HCT116 (cell line): ENCODE measurements around the gene TECPR1. TPM values are rescaled to one million over a fixed set of nuclear protein-coding genes. Genes with fewer than 3 reads are reported as not detected.

Experiments used
- ATAC-seq: fragments of 200-7000 bp; cut with Tn5 transposase; 2 replicates; pipeline ENCODE4 v1.9.1; 2020; ENCODE audit warnings: mild to moderate bottlenecking, moderate library complexity
- BruUV-seq: library from RNA; stranded (reverse); fragments of 400-500 nt; replicated peaks from 2 replicates; lab custom pipeline; 2021; lab: Mats Ljungman, UMichigan
- CTCF ChIA-PET: fragments of 300-600 bp; sonication (Branson Sonifier 250); formaldehyde crosslinking; loops from one replicate; lab custom pipeline; 2021; ENCODE audit warnings: antibody characterized with exemption; lab: Charles Lee
- POLR2A ChIA-PET: fragments of 300-600, 350-600 bp; sonication (Branson Sonifier 250); formaldehyde crosslinking; loops from one replicate; lab custom pipeline; 2021; ENCODE audit warnings: antibody characterized with exemption; lab: Charles Lee
- RAD21 ChIA-PET, 2 experiments: fragments of 300-600 bp; sonication (Branson Sonifier 250); formaldehyde crosslinking; loops; one replicate each; lab custom pipeline; 2023; ENCODE audit warnings: low total read pairs in 2 of 2; ENCODE audit not compliant: uncharacterized antibody in 2 of 2, unreplicated experiment in 2 of 2, low non-redundant PET in 1 of 2; lab: Charles Lee
- DNase-seq: peaks from one replicate; pipeline ENCODE4 v3.0.0-alpha.2; 2010; ENCODE audit warnings: low read depth, low spot score
- H2AFZ ChIP-seq: fragments of 200-600 bp; shearing (Covaris generic), sonication (generic); 2 replicates; pipeline ENCODE4 v1.6.1; 2017; ENCODE audit warnings: low read depth, mixed run types, mixed read lengths, antibody characterized with exemption, low read length; ENCODE audit not compliant: poor library complexity, severe bottlenecking
- H3K27ac ChIP-seq: 2 replicates; pipeline ENCODE4 v1.5.1; 2012; ENCODE audit warnings: low read depth, low read length
- H3K27me3 ChIP-seq: fragments of 200-600 bp; sonication (generic); 2 replicates; pipeline ENCODE4 v1.6.1; 2016; ENCODE audit warnings: mixed run types, low read length, mixed read lengths; ENCODE audit not compliant: insufficient read depth
- H3K36me3 ChIP-seq, 2 experiments: fragments of 200-500 bp in 1 of 2; fragments of 200-600 bp in 1 of 2; sonication (Bioruptor generic) in 1 of 2; sonication (generic) in 1 of 2; 2 replicates each; pipeline versions ENCODE4 v1.5.1 to v1.6.1; 2014 to 2016; ENCODE audit warnings: low read length in 2 of 2, inconsistent platforms in 1 of 2, mixed read lengths in 1 of 2, mixed run types in 1 of 2; ENCODE audit not compliant: insufficient read depth in 2 of 2, control insufficient read depth in 1 of 2
- H3K4me1 ChIP-seq, 2 experiments: fragments of 200-600 bp in 1 of 2; sonication (generic) in 1 of 2; 2 replicates each; pipeline versions ENCODE4 v1.5.1 to v1.6.1; 2012 to 2017; ENCODE audit warnings: low read length in 2 of 2, inconsistent platforms in 1 of 2, mild to moderate bottlenecking in 1 of 2, mixed read lengths in 1 of 2, mixed run types in 1 of 2, moderate library complexity in 1 of 2; ENCODE audit not compliant: insufficient read depth in 2 of 2, control insufficient read depth in 1 of 2
- H3K4me2 ChIP-seq: fragments of 200-600 bp; sonication (generic); 2 replicates; pipeline ENCODE4 v1.6.1; 2017; ENCODE audit warnings: mixed run types, low read length, mixed read lengths
- H3K4me3 ChIP-seq, 2 experiments: fragments of 200-600 bp in 1 of 2; sonication (generic) in 1 of 2; replicated peaks in 1 of 2; 2 replicates each; pipeline ENCODE4 v1.5.1; 2011 to 2016; ENCODE audit warnings: low read length in 2 of 2, control low read depth in 1 of 2, low read depth in 1 of 2, mild to moderate bottlenecking in 1 of 2, mixed read lengths in 1 of 2, mixed run types in 1 of 2
- H3K79me2 ChIP-seq: fragments of 200-600 bp; sonication (generic); 2 replicates; pipeline ENCODE4 v1.6.1; 2017; ENCODE audit warnings: mild to moderate bottlenecking, mixed run types, low read length, moderate library complexity, mixed read lengths; ENCODE audit not compliant: insufficient read depth
- H3K9ac ChIP-seq: fragments of 200-600 bp; sonication (generic); 2 replicates; pipeline ENCODE4 v1.6.1; 2016; ENCODE audit warnings: low read length, mixed read lengths
- H3K9me2 ChIP-seq: fragments of 200-600 bp; sonication (generic), shearing (Covaris generic); 2 replicates; pipeline ENCODE4 v1.6.1; 2017; ENCODE audit warnings: mixed run types, mild to moderate bottlenecking, moderate library complexity; ENCODE audit not compliant: insufficient read depth
- H3K9me3 ChIP-seq, 2 experiments: fragments of 200-500 bp in 1 of 2; fragments of 200-600 bp in 1 of 2; sonication (Bioruptor generic) in 1 of 2; sonication (generic) in 1 of 2; 2 replicates each; pipeline ENCODE4 v1.6.1; 2014 to 2017; ENCODE audit warnings: low read length in 2 of 2, mixed read lengths in 2 of 2, inconsistent platforms in 1 of 2, low read depth in 1 of 2, mild to moderate bottlenecking in 1 of 2, mixed run types in 1 of 2, moderate library complexity in 1 of 2; ENCODE audit not compliant: control insufficient read depth in 1 of 2, insufficient read depth in 1 of 2
- H4K20me1 ChIP-seq: fragments of 200-600 bp; sonication (generic), shearing (Covaris generic); 2 replicates; pipeline ENCODE4 v1.6.1; 2017; ENCODE audit warnings: mixed run types, mild to moderate bottlenecking, moderate library complexity; ENCODE audit not compliant: insufficient read depth
- EGR1 ChIP-seq: IDR thresholded peaks from 2 replicates; pipeline ENCODE4 v1.6.1; 2012; ENCODE audit warnings: low read depth
- ELF1 ChIP-seq: IDR thresholded peaks from 2 replicates; pipeline ENCODE4 v1.6.1; 2012; ENCODE audit warnings: low read depth, borderline replicate concordance
- EZH2 ChIP-seq: fragments of 200-600 bp; sonication (generic); IDR thresholded peaks from 2 replicates; pipeline ENCODE4 v1.6.1; 2017; ENCODE audit warnings: antibody characterized with exemption, mixed run types
- EZH2phosphoT487 ChIP-seq: fragments of 200-600 bp; IDR thresholded peaks from 2 replicates; pipeline ENCODE4 v1.6.1; 2018; ENCODE audit warnings: antibody characterized with exemption, borderline replicate concordance
- FOSL1 ChIP-seq: IDR thresholded peaks from 2 replicates; pipeline ENCODE4 v1.6.1; 2012; ENCODE audit warnings: low read depth
- JUND ChIP-seq: IDR thresholded peaks from 2 replicates; pipeline ENCODE4 v1.6.1; 2012
- RAD21 ChIP-seq: IDR thresholded peaks from 2 replicates; pipeline ENCODE4 v1.6.1; 2012; ENCODE audit warnings: low read depth, mild to moderate bottlenecking
- SIN3A ChIP-seq: IDR thresholded peaks from 2 replicates; pipeline ENCODE4 v1.6.1; 2012; ENCODE audit warnings: low read depth
- SRF ChIP-seq: IDR thresholded peaks from 2 replicates; pipeline ENCODE4 v1.6.1; 2012; ENCODE audit warnings: low read depth
- TCF7L2 ChIP-seq: IDR thresholded peaks from 2 replicates; pipeline ENCODE4 v1.7.0; 2011; ENCODE audit warnings: borderline replicate concordance, inconsistent platforms; ENCODE audit not compliant: insufficient read depth, insufficient read length; ENCODE audit errors: extremely low read depth
- YY1 ChIP-seq: IDR thresholded peaks from 2 replicates; pipeline ENCODE4 v1.6.1; 2011; ENCODE audit warnings: low read length, low read depth, moderate library complexity, mild to moderate bottlenecking; ENCODE audit not compliant: insufficient replicate concordance; ENCODE audit errors: extremely low read depth
- ZNF274 ChIP-seq: fragments of 200-500 bp; sonication (Bioruptor generic); IDR thresholded peaks from 2 replicates; pipeline ENCODE4 v1.6.1; 2014; ENCODE audit warnings: mild to moderate bottlenecking, low read depth, low read length, inconsistent platforms
- intact Hi-C: fragments of 100-400 bp; cut with micrococcal nuclease; formaldehyde crosslinking; loops from 2 replicates; pipeline ENCODE4 v1.10.0; 2022
- total RNA-seq: library from RNA; stranded (reverse); gene quantifications from one replicate; pipeline ENCODE4 v1.2.1, GENCODE V29; 2021; ENCODE audit not compliant: unreplicated experiment
- TF ChIP-seq, protein P1 (sequence below), 3 experiments: fragments of 200-600 bp in 1 of 3; sonication (generic) in 1 of 3; IDR thresholded peaks in 2 of 3; conservative IDR thresholded peaks in 1 of 3; 2 replicates each; pipeline ENCODE4 v1.5.1; 2012 to 2017; ENCODE audit warnings: low read depth in 2 of 3, low read length in 2 of 3, antibody characterized with exemption in 1 of 3, borderline replicate concordance in 1 of 3, control low read depth in 1 of 3, mild to moderate bottlenecking in 1 of 3, mixed read lengths in 1 of 3, mixed run types in 1 of 3, moderate library complexity in 1 of 3; ENCODE audit not compliant: insufficient read depth in 1 of 3
- TF ChIP-seq, protein P2 (sequence below): IDR thresholded peaks from 2 replicates; pipeline ENCODE4 v1.6.1; 2012

The TECPR1 gene
- total RNA-seq, 1 experiment from 2014 or later = 19.9 TPM

DNA sequence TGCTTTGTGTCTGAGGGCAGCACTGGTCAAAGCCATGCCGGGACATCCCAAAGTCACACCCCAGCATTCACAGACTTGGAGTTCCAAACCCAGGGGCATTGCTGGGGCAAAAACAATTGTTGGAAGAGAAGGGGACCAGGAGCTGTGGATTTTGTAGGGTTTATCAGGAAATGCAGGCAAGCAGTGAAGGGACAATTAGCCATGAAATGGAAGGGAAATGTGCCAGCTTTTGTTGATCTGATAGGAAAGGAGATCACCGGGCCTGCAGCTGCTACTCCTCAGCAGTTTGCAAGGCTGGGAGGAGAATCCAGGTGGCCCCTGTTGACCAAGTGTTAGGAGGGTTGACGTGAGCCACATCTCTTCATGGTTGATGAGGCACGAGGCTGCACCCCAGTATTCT lies 26.9 kb upstream of the TECPR1 start:
- intact Hi-C loops = no loop called here
- Histone ChIP-seq H4K20me1 (no peaks in the 10 kb centered on the region), H2AFZ (no peak overlapping the region), H3K79me2 (peaks cover 21% of the 10 kb centered on the region), H3K9ac (no peak overlapping the region), H3K4me2 (no peak overlapping the region), H3K27me3 (no peaks in the 10 kb centered on the region), H3K27ac (no peak overlapping the region), H3K9me3 (no peaks in the 10 kb centered on the region), H3K9me2 (no peaks in the 10 kb centered on the region), H3K36me3 (no peaks in the 10 kb centered on the region), H3K4me1 (peaks cover 16 to 38% of the 10 kb centered on the region in 2 experiments), H3K4me3 (no peak overlapping the region)
- ChIA-PET CTCF (no interaction called here), RAD21 (no interaction called here), POLR2A (no interaction called here)
- TF ChIP-seq SIN3A (no peak), EZH2 (no peak), RAD21 (no peak), ZNF274 (no peak), ELF1 (no peak), EZH2phosphoT487 (no peak), SRF (no peak), EGR1 (no peak), TCF7L2 (no peak), FOSL1 (no peak), JUND (no peak), YY1 (no peak)
- TF ChIP-seq, protein P1, sequence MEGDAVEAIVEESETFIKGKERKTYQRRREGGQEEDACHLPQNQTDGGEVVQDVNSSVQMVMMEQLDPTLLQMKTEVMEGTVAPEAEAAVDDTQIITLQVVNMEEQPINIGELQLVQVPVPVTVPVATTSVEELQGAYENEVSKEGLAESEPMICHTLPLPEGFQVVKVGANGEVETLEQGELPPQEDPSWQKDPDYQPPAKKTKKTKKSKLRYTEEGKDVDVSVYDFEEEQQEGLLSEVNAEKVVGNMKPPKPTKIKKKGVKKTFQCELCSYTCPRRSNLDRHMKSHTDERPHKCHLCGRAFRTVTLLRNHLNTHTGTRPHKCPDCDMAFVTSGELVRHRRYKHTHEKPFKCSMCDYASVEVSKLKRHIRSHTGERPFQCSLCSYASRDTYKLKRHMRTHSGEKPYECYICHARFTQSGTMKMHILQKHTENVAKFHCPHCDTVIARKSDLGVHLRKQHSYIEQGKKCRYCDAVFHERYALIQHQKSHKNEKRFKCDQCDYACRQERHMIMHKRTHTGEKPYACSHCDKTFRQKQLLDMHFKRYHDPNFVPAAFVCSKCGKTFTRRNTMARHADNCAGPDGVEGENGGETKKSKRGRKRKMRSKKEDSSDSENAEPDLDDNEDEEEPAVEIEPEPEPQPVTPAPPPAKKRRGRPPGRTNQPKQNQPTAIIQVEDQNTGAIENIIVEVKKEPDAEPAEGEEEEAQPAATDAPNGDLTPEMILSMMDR (IDR thresholded peaks at IDR 0.05 in 2 of 3, conservative IDR thresholded peaks at IDR 0.05 in 1 of 3; ENCODE audit: borderline replicate concordance in 1 of 3, insufficient read depth in 1 of 3, low read depth in 2 of 3, low read length in 2 of 3) = no peak
- TF ChIP-seq, protein P2, sequence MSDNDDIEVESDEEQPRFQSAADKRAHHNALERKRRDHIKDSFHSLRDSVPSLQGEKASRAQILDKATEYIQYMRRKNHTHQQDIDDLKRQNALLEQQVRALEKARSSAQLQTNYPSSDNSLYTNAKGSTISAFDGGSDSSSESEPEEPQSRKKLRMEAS = no peak
- ATAC-seq (no peak), DNase-seq (no peak)
- BruUV-seq = no TSS peak
